ENCODE results near the gene FSD1L.

The FSD1L gene

DNA sequence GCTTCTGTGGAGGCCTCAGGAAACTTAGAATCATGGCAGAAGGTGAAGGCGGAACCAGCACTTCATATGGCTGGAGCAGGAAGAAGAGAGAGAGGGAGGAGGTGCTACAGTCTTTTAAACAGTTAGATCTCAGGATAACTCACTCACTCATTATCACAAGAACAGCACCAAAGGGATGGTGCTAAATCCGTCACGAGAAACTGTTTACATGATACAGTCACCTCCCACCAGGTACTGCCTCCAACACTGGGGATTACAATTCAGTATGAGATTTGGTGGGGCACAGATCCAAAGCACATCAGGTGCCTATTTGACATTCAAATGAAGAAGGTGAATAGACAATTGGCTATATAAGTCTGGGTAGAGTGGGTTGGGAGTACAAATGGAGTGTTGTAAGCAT lies 145.3 kb downstream of the FSD1L start:
- ChIA-PET POLR2A (no interaction called here), CTCF (no interaction called here)
- no peak for DNase-seq (ENCODE audit: extremely low spot score)
- TF ChIP-seq, protein P1, sequence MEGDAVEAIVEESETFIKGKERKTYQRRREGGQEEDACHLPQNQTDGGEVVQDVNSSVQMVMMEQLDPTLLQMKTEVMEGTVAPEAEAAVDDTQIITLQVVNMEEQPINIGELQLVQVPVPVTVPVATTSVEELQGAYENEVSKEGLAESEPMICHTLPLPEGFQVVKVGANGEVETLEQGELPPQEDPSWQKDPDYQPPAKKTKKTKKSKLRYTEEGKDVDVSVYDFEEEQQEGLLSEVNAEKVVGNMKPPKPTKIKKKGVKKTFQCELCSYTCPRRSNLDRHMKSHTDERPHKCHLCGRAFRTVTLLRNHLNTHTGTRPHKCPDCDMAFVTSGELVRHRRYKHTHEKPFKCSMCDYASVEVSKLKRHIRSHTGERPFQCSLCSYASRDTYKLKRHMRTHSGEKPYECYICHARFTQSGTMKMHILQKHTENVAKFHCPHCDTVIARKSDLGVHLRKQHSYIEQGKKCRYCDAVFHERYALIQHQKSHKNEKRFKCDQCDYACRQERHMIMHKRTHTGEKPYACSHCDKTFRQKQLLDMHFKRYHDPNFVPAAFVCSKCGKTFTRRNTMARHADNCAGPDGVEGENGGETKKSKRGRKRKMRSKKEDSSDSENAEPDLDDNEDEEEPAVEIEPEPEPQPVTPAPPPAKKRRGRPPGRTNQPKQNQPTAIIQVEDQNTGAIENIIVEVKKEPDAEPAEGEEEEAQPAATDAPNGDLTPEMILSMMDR (IDR thresholded peaks at IDR 0.05; ENCODE audit: control extremely low read depth, extremely low read depth, low read depth, missing control alignments): no peak
